GM19240 (cell line): ENCODE measurements around the gene LRCH4.
"Not testable (repeated sequence)": the region's sequence is repeated elsewhere in the genome, so short reads cannot be mapped to it uniquely, and the experiment has no call there.

Experiments used
- DNase-seq: peaks from one replicate; pipeline ENCODE4 v3.0.0; 2011; ENCODE audit warnings: low spot score; ENCODE audit not compliant: insufficient read length

The LRCH4 gene

DNA sequence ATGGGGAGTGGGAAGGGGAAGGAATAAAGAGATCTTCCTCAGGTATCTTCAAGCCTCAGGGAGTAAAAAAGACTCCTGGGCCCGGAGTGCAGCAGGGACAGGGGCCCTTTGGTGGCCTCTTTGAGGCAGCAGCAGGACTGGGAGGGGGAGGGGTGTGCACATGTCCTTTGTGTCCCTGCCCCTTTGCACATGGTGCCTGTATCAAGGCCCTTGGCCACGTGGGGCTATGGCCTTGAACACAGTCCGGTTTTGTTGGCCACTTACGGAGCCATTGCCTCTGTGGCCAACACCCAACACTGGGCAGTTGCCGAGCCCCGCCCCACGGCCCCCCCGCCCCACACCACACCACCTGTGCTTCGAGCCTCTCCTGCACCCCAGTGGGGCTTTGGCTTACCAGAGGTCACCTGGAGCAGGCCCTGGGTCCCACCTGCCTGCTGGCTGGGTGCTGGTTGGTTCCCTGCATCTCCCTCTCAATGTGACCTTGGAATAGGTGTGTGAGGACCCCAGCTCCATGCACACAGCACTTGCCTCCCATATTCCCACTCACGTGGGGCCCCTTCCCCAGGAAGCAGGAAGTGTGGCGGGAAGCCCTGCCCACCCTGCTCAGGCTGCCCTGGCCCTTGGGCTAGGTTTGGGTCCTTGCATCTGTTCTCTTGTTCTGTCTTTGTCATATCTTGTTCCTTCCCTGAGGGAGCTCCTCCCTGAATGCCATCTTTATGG, 17.6 kb downstream of the LRCH4 start:
- no peak for DNase-seq

DNA sequence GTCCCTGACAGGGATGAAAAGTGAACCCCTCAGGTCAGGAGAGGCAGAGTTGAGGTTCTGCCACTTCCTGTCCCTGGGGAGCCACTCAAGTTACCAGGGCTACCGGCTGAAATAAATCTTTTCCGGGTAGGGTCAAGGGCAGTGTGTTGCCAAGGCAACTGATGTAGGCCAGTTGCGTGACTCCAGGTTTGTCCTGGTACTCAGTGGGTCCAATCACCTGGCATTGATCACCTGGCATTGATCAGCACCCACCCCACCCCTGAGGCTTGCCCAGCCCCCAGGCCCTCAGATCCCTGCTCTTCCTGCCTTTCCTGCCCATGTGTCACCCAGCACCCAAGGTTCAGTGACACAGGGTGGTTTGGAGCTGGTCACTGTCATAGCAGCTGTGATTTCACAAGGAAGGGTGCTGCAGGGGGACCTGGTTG, 18.2 kb downstream of the LRCH4 start:
- DNase-seq: no peak

DNA sequence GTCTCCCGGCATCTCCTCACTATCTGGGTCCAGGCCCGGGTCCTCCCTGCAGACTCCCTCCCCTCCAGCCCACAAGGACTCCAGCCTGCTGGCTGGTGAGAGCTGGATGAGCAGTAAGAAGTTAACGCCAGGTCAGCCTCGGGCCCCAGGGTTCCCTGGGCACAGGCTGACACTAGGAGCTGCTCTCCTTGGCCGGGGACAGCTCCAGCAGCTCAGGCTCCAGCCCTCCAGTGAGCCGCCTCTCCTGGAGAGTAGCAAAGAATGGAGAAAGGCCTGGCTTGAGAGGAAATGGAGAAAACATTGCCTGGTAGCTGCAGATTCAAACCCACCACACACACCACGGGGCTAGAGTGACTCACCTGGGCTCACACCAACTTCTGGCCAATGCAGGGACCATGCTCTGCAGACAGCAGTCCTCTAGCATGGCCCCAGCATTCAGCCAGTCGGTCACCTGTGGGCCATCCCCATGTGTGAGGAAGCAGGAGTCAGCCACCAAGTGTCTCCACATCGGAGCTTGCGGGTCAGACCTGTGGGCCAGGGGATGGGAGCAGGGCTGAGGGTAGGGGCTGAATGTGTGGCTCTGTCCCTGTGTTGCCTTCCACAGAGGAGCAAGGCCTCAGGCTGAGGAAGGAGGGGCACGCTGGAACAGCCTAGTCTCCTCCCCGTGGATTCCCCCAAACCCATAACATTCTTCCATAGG, 18.7 kb downstream of the LRCH4 start:
- no peak for DNase-seq

DNA sequence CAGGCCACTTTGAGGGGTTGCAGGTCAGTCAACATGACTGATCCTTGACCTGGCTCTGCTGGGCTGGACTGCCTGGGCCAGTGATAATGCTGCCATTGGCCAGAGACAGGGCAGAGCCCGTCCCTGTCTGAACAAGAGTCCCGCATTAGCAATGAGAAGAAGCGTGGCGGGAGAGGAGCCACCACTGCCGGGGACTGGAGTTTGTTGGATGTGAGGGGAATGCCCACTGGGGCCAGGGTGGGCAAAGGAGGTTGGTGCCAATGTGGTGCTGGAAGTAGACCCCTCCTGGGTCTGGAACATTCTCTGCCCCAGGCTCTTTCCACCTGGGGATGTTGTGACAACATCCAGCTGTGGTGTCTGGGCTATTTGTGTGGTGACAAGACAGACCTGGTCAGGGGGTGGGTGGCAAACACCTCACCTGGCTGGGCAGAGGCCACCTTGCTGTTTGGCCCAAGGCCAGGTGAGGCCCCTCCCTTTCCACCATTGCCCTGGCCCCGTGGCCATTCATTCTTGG, 19.9 kb downstream of the LRCH4 start:
- no peak for DNase-seq

GRCh38 chr7:100565133-100565571, 20.8 kb downstream of the LRCH4 start:
- DNase-seq: no peak

DNA sequence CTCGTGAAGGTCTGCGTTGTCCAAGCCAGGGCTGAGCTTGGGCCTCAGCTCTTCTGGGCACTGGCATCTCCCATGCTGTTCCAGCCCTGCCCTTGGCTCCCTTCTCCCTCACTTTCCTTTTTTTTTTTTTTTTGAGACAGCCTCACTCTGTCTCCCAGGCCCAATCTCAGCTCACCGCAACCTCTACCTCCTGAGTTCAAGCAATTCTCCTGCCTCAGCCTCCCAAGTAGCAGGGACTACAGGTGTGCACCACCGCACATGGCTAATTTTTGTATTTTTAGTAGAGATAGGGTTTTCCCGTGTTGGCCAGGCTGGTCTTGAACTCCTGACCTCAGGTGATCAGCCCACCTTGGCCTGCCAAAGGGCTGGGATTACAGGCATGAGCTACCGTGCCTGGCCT, 21.5 kb downstream of the LRCH4 start:
- DNase-seq: not testable (repeated sequence)

DNA sequence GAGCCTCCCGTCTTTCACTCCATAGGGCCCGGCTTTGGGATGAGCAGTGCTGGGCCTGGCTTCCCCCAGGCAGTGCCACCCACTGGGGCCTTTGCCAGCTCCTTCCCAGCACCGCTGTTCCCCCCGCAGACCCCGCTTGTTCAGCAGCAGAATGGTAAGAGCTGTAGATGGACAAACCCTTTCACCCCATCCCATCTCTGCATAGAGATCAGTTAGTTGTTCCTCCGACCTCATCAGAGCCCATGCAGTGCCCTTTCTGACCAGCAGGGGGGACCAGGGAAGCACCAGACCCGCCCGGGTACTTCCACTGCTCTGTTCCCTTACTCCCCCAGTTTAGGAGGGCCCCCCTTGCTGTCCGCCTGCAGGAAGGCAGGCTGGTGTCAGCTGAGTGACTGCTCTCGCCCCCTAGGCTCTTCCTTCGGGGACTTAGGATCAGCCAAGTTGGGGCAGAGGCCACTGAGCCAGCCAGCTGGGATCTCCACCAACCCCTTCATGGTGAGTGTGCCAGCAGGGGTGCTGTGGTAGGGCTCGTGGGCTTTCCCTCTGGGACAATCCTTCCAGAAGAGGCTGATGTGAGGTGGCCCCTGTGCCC, 22.0 kb downstream of the LRCH4 start:
- no peak for DNase-seq

DNA sequence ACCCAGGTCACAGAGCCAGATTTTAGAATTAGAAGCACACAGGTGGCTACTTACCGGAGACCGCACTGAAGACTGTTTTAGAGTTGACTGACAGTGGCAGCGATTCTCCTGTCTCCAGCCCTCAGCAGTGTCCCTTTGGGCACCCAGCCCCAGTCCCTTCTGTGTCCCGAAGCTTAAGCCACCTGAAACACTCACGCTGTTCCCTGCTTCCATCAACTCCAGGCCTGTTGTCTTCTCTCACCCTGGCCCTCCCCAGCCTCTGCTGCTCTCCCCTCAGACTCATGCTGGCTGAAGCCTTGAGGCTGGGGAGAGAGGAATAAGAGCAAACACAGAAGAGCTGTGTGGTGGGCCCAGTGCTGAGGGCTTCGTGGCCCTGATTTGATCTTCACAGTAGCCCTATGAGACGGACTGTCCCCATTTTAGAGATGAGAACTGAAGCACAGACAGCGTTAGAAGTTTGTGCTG, 22.8 kb downstream of the LRCH4 start:
- DNase-seq: no peak

GRCh38 chr7:100562195-100563099, 23.5 kb downstream of the LRCH4 start:
- no peak for DNase-seq

DNA sequence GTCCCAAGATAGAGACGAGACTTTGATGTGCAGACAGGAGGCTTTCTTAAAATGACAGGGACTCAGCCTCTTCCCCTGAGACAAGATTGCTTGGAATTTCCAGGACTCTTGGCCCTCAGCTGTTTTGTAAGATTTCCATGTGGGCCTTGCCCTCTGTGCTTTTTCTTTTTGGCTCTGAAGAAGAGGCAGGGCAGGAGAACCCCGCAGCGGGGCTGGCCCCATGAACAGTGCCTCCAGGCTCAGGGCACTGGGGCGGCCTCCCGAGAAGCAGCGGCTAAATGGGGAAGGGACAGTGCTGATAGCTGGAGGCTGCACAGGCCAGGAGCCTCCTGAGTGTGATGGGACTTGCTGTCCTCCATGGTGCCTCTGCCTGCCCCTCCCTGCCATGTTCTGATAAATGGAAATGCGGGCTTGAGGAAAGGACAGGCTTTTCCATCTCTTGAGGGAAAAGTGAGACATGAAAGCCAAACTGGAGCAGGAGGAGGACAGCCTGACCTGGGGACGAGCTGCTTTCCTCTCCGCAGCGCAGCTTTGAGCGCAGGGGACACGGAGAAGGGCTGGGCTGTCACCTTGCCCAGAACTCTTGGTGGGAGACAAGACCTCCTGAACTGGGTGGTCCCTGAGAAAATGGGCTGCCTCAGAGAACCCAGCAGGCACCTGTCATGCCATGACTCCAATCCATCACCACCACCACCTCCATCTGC, 24.3 kb downstream of the LRCH4 start:
- no peak for DNase-seq

GRCh38 chr7:100559127-100559526, 26.8 kb downstream of the LRCH4 start:
- DNase-seq: no peak

- DNase-seq: no peak
Observed at GRCh38 chr7:100556541-100556940, 29.4 kb downstream of the LRCH4 start.

GRCh38 chr7:100555701-100556100, 30.2 kb downstream of the LRCH4 start:
- no peak for DNase-seq

GRCh38 chr7:100553032-100553431, 32.9 kb downstream of the LRCH4 start:
- no peak for DNase-seq

- DNase-seq: no peak
Observed at GRCh38 chr7:100552532-100552931, 33.4 kb downstream of the LRCH4 start.

GRCh38 chr7:100548446-100548845, 37.5 kb downstream of the LRCH4 start:
- DNase-seq: not testable (repeated sequence)

DNA sequence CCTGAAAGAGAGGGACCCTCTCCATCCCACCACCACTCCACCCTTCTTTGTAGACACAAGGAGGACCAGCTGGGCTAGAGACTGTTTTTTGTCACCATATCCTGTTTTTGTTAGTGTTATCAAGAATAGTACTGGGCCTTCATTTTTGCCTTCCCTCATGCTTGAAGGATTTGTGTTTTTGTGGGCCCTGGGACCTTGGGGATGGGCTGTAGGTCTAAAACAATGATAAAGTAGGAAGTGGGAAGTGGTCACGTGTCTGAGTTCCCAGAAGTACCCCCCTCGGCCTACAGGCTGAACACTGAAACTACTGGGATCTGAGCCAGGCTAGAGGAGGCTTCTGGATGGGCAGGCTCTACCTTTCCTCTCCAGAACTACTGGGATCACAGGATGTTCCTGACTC, 38.1 kb downstream of the LRCH4 start:
- no peak for DNase-seq

- no peak for DNase-seq
Observed at GRCh38 chr7:100546926-100547800, 38.8 kb downstream of the LRCH4 start.

GRCh38 chr7:100546129-100546925, 39.6 kb downstream of the LRCH4 start:
- DNase-seq: no peak
